WI38 (cell line): Measurements from ENCODE around the gene LIMS3.
"Not testable (repeated sequence)": the region's sequence is repeated elsewhere in the genome, so short reads cannot be mapped to it uniquely, and the experiment has no call there.

ENCODE experiments used
- H3K4me3 ChIP-seq: 2 replicates; pipeline ENCODE4 v1.5.1; 2011; ENCODE audit warnings: low read depth, mild to moderate bottlenecking, control low read depth, low read length

LIMS3 gene

GRCh38 chr2:109924481-109924880, 26.0 kb downstream of the LIMS3 start:
- H3K4me3 ChIP-seq = not testable (repeated sequence)

GRCh38 chr2:109927803-109928202, 29.3 kb downstream of the LIMS3 start:
- not testable (repeated sequence) for H3K4me3 ChIP-seq

GRCh38 chr2:109929222-109929621, 30.7 kb downstream of the LIMS3 start:
- not testable (repeated sequence) for H3K4me3 ChIP-seq

- not testable (repeated sequence) for H3K4me3 ChIP-seq
Measured at GRCh38 chr2:109936534-109936933, 38.0 kb downstream of the LIMS3 start.

- H3K4me3 ChIP-seq = not testable (repeated sequence)
Measured at GRCh38 chr2:109945362-109945761, 46.9 kb downstream of the LIMS3 start.

GRCh38 chr2:109947262-109947958, 48.9 kb downstream of the LIMS3 start:
- H3K4me3 ChIP-seq = not testable (repeated sequence)

GRCh38 chr2:109947959-109948520, 49.6 kb downstream of the LIMS3 start:
- not testable (repeated sequence) for H3K4me3 ChIP-seq

- not testable (repeated sequence) for H3K4me3 ChIP-seq
Measured at GRCh38 chr2:109950146-109950843, 51.8 kb downstream of the LIMS3 start.

- not testable (repeated sequence) for H3K4me3 ChIP-seq
Measured at GRCh38 chr2:109963942-109964341, 65.5 kb downstream of the LIMS3 start.

GRCh38 chr2:109965482-109965881, 67.0 kb downstream of the LIMS3 start:
- not testable (repeated sequence) for H3K4me3 ChIP-seq

- not testable (repeated sequence) for H3K4me3 ChIP-seq
Measured at GRCh38 chr2:109966107-109966736, 67.7 kb downstream of the LIMS3 start.

- not testable (repeated sequence) for H3K4me3 ChIP-seq
Measured at GRCh38 chr2:109966858-109967257, 68.4 kb downstream of the LIMS3 start.

GRCh38 chr2:109969864-109970263, 71.4 kb downstream of the LIMS3 start:
- H3K4me3 ChIP-seq = not testable (repeated sequence)

GRCh38 chr2:109971710-109972109, 73.2 kb downstream of the LIMS3 start:
- H3K4me3 ChIP-seq = not testable (repeated sequence)
